ENCODE measurements around the gene IL1RAP. TPM values are rescaled to one million over a fixed set of nuclear protein-coding genes. Genes with fewer than 3 reads are reported as not detected.

The IL1RAP gene
- total and polyA plus RNA-seq, 2 experiments from 2014 or later, result 14.6 to 46.5 TPM

DNA sequence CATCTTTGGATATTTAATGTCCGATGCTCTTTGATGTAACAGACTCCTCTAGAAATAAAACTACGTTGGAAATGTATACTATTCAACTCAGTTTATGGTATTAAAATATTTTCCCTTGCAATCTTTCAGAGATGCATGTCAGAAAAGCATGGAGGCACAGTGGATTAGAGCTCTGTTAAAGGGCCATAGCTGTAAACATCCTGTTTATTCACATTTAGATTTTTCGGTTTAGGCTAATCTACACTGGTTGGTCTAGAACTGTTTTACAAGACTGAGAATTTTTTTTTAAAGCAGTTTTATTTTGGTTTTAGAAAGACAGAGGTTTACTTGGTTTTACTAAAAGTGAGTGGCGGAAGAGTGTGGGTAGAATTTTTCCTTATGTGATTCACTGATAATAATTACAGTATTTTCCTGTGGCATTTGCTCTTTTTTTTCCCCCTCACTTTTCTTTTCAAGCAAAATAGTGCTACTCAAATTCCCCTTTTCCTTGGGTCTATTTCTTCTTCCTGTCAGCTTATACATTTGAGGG, 132.1 kb downstream of the IL1RAP start:
- Histone ChIP-seq H3K4me3 (no peak overlapping the region), H3K27me3 (no peaks in the 10 kb centered on the region), H2AFZ (no peak overlapping the region), H4K20me1 (ENCODE audit: insufficient read depth, poor library complexity, severe bottlenecking) (no peaks in the 10 kb centered on the region), H3K79me2 (no peaks in the 10 kb centered on the region), H3K4me1 (ENCODE audit: insufficient read depth) (no peaks in the 10 kb centered on the region), H3K9me2 (replicated peaks; ENCODE audit: insufficient read depth) (no peaks in the 10 kb centered on the region), H3K4me2 (no peak overlapping the region), H3K27ac (no peak overlapping the region), H3K36me3 (replicated peaks; ENCODE audit: insufficient read depth, low read depth) (no peaks in the 10 kb centered on the region), H3K9me3 (ENCODE audit: low read depth) (no peaks in the 10 kb centered on the region)
- 77% methylated on average over 4 of the region's 4 CpGs for WGBS (ENCODE audit: low lambda C conversion rate, missing lambda C conversion rate)
- TF ChIP-seq EZH2phosphoT487 (IDR thresholded peaks at IDR 0.05; ENCODE audit: low read depth, severe bottlenecking, unreplicated experiment) (no peak), EZH2 (IDR thresholded peaks at IDR 0.05; ENCODE audit: borderline replicate concordance) (no peak)
- TF ChIP-seq, protein P1, sequence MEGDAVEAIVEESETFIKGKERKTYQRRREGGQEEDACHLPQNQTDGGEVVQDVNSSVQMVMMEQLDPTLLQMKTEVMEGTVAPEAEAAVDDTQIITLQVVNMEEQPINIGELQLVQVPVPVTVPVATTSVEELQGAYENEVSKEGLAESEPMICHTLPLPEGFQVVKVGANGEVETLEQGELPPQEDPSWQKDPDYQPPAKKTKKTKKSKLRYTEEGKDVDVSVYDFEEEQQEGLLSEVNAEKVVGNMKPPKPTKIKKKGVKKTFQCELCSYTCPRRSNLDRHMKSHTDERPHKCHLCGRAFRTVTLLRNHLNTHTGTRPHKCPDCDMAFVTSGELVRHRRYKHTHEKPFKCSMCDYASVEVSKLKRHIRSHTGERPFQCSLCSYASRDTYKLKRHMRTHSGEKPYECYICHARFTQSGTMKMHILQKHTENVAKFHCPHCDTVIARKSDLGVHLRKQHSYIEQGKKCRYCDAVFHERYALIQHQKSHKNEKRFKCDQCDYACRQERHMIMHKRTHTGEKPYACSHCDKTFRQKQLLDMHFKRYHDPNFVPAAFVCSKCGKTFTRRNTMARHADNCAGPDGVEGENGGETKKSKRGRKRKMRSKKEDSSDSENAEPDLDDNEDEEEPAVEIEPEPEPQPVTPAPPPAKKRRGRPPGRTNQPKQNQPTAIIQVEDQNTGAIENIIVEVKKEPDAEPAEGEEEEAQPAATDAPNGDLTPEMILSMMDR (IDR thresholded peaks at IDR 0.05; ENCODE audit: poor library complexity), result no peak
- no peak for DNase-seq (ENCODE audit: low spot score)

GRCh38 chr3:190646996-190647395, 133.1 kb downstream of the IL1RAP start:
- Histone ChIP-seq H3K4me2 (no peak overlapping the region), H3K9me2 (replicated peaks; ENCODE audit: insufficient read depth) (no peaks in the 10 kb centered on the region), H3K4me3 (no peak overlapping the region), H3K27me3 (no peaks in the 10 kb centered on the region), H3K9me3 (ENCODE audit: low read depth) (no peaks in the 10 kb centered on the region), H3K4me1 (ENCODE audit: insufficient read depth) (no peaks in the 10 kb centered on the region), H3K27ac (no peak overlapping the region), H3K36me3 (replicated peaks; ENCODE audit: insufficient read depth, low read depth) (no peaks in the 10 kb centered on the region), H2AFZ (no peak overlapping the region), H4K20me1 (ENCODE audit: insufficient read depth, poor library complexity, severe bottlenecking) (no peaks in the 10 kb centered on the region), H3K79me2 (no peaks in the 10 kb centered on the region)
- TF ChIP-seq EZH2 (IDR thresholded peaks at IDR 0.05; ENCODE audit: borderline replicate concordance) (no peak), EZH2phosphoT487 (IDR thresholded peaks at IDR 0.05; ENCODE audit: low read depth, severe bottlenecking, unreplicated experiment) (no peak)
- TF ChIP-seq, protein P1 (IDR thresholded peaks at IDR 0.05; ENCODE audit: poor library complexity), result no peak
- DNase-seq (ENCODE audit: low spot score), result no peak
- WGBS (ENCODE audit: low lambda C conversion rate, missing lambda C conversion rate), result 86% methylated on average over 2 of the region's 2 CpGs

DNA sequence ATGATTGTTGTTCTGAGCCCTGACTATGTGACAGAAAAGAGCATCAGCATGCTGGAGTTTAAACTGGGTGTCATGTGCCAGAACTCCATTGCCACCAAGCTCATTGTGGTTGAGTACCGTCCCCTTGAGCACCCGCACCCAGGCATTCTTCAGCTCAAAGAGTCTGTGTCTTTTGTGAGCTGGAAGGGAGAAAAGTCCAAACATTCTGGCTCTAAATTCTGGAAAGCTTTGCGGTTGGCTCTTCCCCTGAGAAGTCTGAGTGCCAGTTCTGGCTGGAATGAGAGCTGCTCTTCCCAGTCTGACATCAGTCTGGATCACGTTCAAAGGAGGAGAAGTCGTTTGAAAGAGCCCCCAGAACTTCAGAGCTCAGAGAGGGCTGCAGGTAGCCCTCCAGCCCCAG, 142.0 kb downstream of the IL1RAP start:
- H3K27ac ChIP-seq, result no peak overlapping the region
- TF ChIP-seq, protein P1 (IDR thresholded peaks at IDR 0.05; ENCODE audit: poor library complexity), result no peak
- TF ChIP-seq EZH2phosphoT487 (IDR thresholded peaks at IDR 0.05; ENCODE audit: low read depth, severe bottlenecking, unreplicated experiment) (no peak), EZH2 (IDR thresholded peaks at IDR 0.05; ENCODE audit: borderline replicate concordance) (no peak)
- no peak for DNase-seq (ENCODE audit: low spot score)
- no peaks in the 10 kb centered on the region for H4K20me1 ChIP-seq (ENCODE audit: insufficient read depth, poor library complexity, severe bottlenecking)
- no peaks in the 10 kb centered on the region for H3K27me3 ChIP-seq
- H3K4me2 ChIP-seq, result no peak overlapping the region
- H3K9me3 ChIP-seq (ENCODE audit: low read depth), result no peaks in the 10 kb centered on the region
- no peaks in the 10 kb centered on the region for H3K4me1 ChIP-seq (ENCODE audit: insufficient read depth)
- no peak overlapping the region for H2AFZ ChIP-seq
- H3K79me2 ChIP-seq, result no peaks in the 10 kb centered on the region
- H3K4me3 ChIP-seq, result no peak overlapping the region
- H3K36me3 ChIP-seq (replicated peaks; ENCODE audit: insufficient read depth, low read depth), result no peaks in the 10 kb centered on the region
- WGBS (ENCODE audit: low lambda C conversion rate, missing lambda C conversion rate), result 97% methylated on average over 5 of the region's 5 CpGs
- no peaks in the 10 kb centered on the region for H3K9me2 ChIP-seq (replicated peaks; ENCODE audit: insufficient read depth)

All from hepatocyte (in vitro differentiated cells).